GM12878 (cell line): ENCODE measurements around the gene SH2B3. TPM values are rescaled to one million over a fixed set of nuclear protein-coding genes. Genes with fewer than 3 reads are reported as not detected.

Source experiments
- ATAC-seq: fragments of 200-7000 bp; cut with Tn5 transposase; 3 replicates; pipeline ENCODE4 v1.9.1; 2020; ENCODE audit warnings: mild to moderate bottlenecking, moderate library complexity
- BruUV-seq: library from RNA; stranded (reverse); fragments of 400-500 nt; replicated peaks from 2 replicates; lab custom pipeline; 2021; lab: Mats Ljungman, UMichigan
- CTCF ChIA-PET: fragments of 300-600 bp; sonication (Branson Sonifier 250); formaldehyde crosslinking; extraction: SDS; loops from one replicate; lab custom pipeline; 2021; ENCODE audit warnings: inconsistent platforms; lab: Yijun Ruan, JAX
- POLR2A ChIA-PET: fragments of 350-600 bp; formaldehyde crosslinking; extraction: SDS; loops from one replicate; lab custom pipeline; 2021; ENCODE audit warnings: inconsistent platforms; lab: Charles Lee
- RAD21 ChIA-PET: fragments of 300-600 bp; sonication (Branson Sonifier 250); formaldehyde crosslinking; loops from one replicate; lab custom pipeline; 2023; ENCODE audit warnings: antibody characterized with exemption; ENCODE audit not compliant: unreplicated experiment; lab: Charles Lee
- SMC1A ChIA-PET: fragments of 300-600 bp; sonication (Branson Sonifier 250); formaldehyde crosslinking; loops from one replicate; lab custom pipeline; 2023; ENCODE audit not compliant: unreplicated experiment, uncharacterized antibody; lab: Charles Lee
- DNase-seq: peaks from one replicate; pipeline ENCODE4 v3.0.0-alpha.2; 2011; ENCODE audit warnings: low read depth, low spot score
- FAIRE-seq: peaks from 3 replicates; lab custom pipeline; 2011; peaks lifted over from hg19 to GRCh38; lab: Jason Lieb, UNC
- H2AFZ ChIP-seq: 2 replicates; pipeline ENCODE4 v1.6.0; 2011; ENCODE audit warnings: low read depth, low read length, control low read depth; ENCODE audit not compliant: control insufficient read depth
- H3K27ac ChIP-seq: 2 replicates; pipeline ENCODE4 v1.5.1; 2011; ENCODE audit warnings: control low read depth; ENCODE audit not compliant: control insufficient read depth, insufficient read depth
- H3K27me3 ChIP-seq, 2 experiments: replicated peaks in 1 of 2; 2 replicates each; pipeline versions ENCODE4 v1.6.0 to v1.6.1; 2011; ENCODE audit warnings: low read length in 1 of 2; ENCODE audit not compliant: control insufficient read depth in 2 of 2, insufficient read depth in 2 of 2
- H3K36me3 ChIP-seq, 2 experiments: 2 replicates each; pipeline ENCODE4 v1.5.1; 2011; ENCODE audit warnings: low read length in 1 of 2; ENCODE audit not compliant: control insufficient read depth in 2 of 2, insufficient read depth in 2 of 2
- H3K4me1 ChIP-seq: 2 replicates; pipeline ENCODE4 v1.6.1; 2011; ENCODE audit warnings: mild to moderate bottlenecking, low read length, moderate library complexity, mixed read lengths; ENCODE audit not compliant: control insufficient read depth, insufficient read depth
- H3K4me2 ChIP-seq: 2 replicates; pipeline ENCODE4 v1.6.0; 2011; ENCODE audit warnings: control low read depth; ENCODE audit not compliant: control insufficient read depth, insufficient read depth
- H3K4me3 ChIP-seq: fragments of 200-600 bp; sonication (generic); 2 replicates; pipeline ENCODE4 v1.5.1; 2016
- H3K79me2 ChIP-seq: 2 replicates; pipeline ENCODE4 v1.6.0; 2011; ENCODE audit warnings: low read length; ENCODE audit not compliant: control insufficient read depth, insufficient read depth
- H3K9ac ChIP-seq: 2 replicates; pipeline ENCODE4 v1.8.0; 2011; ENCODE audit warnings: low read length, control low read depth, mixed read lengths; ENCODE audit not compliant: control insufficient read depth, insufficient read depth
- H3K9me3 ChIP-seq: replicated peaks from 3 replicates; pipeline ENCODE4 v1.5.1; 2011; ENCODE audit warnings: mild to moderate bottlenecking, low read length; ENCODE audit not compliant: control insufficient read depth, insufficient read depth
- H4K20me1 ChIP-seq: 2 replicates; pipeline ENCODE4 v1.6.0; 2011; ENCODE audit not compliant: control insufficient read depth, insufficient read depth
- E4F1 ChIP-seq: fragments of 450-650 bp; IDR thresholded peaks from 2 replicates; pipeline ENCODE4 v1.6.1; 2018; ENCODE audit warnings: borderline replicate concordance, mild to moderate bottlenecking; ENCODE audit not compliant: partially characterized antibody
- IRF4 ChIP-seq: IDR thresholded peaks from 2 replicates; pipeline ENCODE4 v1.6.1; 2011; ENCODE audit warnings: low read depth, low read length
- SRF ChIP-seq, 2 experiments: IDR thresholded peaks; 2 replicates each; pipeline ENCODE4 v1.6.1; 2011; ENCODE audit warnings: low read depth in 2 of 2, low read length in 2 of 2, mild to moderate bottlenecking in 1 of 2, moderate library complexity in 1 of 2
- ZNF274 ChIP-seq: IDR thresholded peaks from one replicate; pipeline ENCODE4 v1.8.0; 2011; ENCODE audit not compliant: insufficient read length, insufficient read depth
- WGBS: methylation state at CpG from one replicate; pipeline ENCODE4 v1.1.6; 2016; ENCODE audit warnings: low lambda C conversion rate; ENCODE audit not compliant: insufficient replicate concordance, insufficient coverage; ENCODE audit errors: missing lambda C conversion rate; 5-methylcytosine and 5-hydroxymethylcytosine counted together
- in situ Hi-C: fragments of 300-500 bp; cut with MboI; formaldehyde crosslinking; loops from 9 replicates; pipeline ENCODE4 v1.14.3; 2018; ENCODE audit warnings: mixed read lengths
- intact Hi-C: fragments of 100-400 bp; cut with micrococcal nuclease; formaldehyde crosslinking; loops from one replicate; pipeline ENCODE4 v1.14.2; 2022; ENCODE audit not compliant: unreplicated experiment
- polyA plus RNA-seq, 11 experiments: library from polyadenylated mRNA; depleted of rRNA in 4 of 11; unstranded in 6 of 11; stranded (reverse) in 5 of 11; fragments of >200 nt; fragmentation: Nextera tagmentation in 4 of 11; fragmentation: Illumina TruSeq in 1 of 11; extraction: Ambion mirVana in 4 of 11; extraction: Trizol in 1 of 11; gene quantifications; 1 replicate in 1 of 11; 2 replicates in 10 of 11; pipeline versions ENCODE4 v1.2.1 to v1.2.3, GENCODE V29; 2011 to 2016; ENCODE audit warnings: inconsistent platforms in 2 of 11, missing spikeins in 2 of 11, low read depth in 1 of 11
- total RNA-seq, 4 experiments: library from RNA; depleted of rRNA in 3 of 4; stranded (reverse); fragments of >200 nt in 3 of 4; fragmentation: Illumina TruSeq in 1 of 4; extraction: Trizol in 1 of 4; gene quantifications; 2 replicates each; pipeline versions ENCODE4 v1.2.1 to v1.2.3, GENCODE V29; 2013 to 2021

SH2B3 gene
- total and polyA plus RNA-seq, 10 of the 15 experiments (the other 5 are each of a cell fraction or from before 2014, with no cell fraction given): 5.8 to 46.4 (median 23.3) TPM

GRCh38 chr12:111440152-111440551, 34.4 kb downstream of the SH2B3 start:
- H3K79me2 ChIP-seq: peaks cover 88% of the 10 kb centered on the region

GRCh38 chr12:111440631-111441030, 34.9 kb downstream of the SH2B3 start:
- Histone ChIP-seq H3K4me3 (no peak overlapping the region), H2AFZ (no peak overlapping the region), H3K79me2 (peaks cover 88% of the 10 kb centered on the region), H3K27me3 (no peaks in the 10 kb centered on the region), H3K4me1 (peaks cover 91% of the 10 kb centered on the region), H4K20me1 (0 out of 2 replicates have a peak, but pooled peaks cover 2% of the 10 kb centered on the region), H3K9ac (no peak overlapping the region), H3K27ac (peak overlapping the region; percentile 33), H3K36me3 (peaks cover 20 to 36% of the 10 kb centered on the region in 2 experiments), H3K4me2 (no peak overlapping the region), H3K9me3 (no peaks in the 10 kb centered on the region)
- no peak for ATAC-seq
- ChIA-PET RAD21 (interaction anchor here (1.3 to 22.6 kb wide), 2 partner anchors 11 to 36 kb away, joined by 3 to 804 read pairs; partner anchors contain the start of gene SH2B3), POLR2A (interaction anchor here (2.6 to 7.1 kb wide), 4 partner anchors 10 to 37 kb away, joined by 15 to 71 read pairs (median 50); partner anchors contain the start of gene SH2B3), SMC1A (interaction anchor here (1.0 to 7.8 kb wide), 4 partner anchors 8 to 42 kb away, joined by 4 to 104 read pairs (median 38); partner anchors contain the start of gene SH2B3), CTCF (interaction anchor here (13.0 to 27.3 kb wide), 2 partner anchors 13 to 38 kb away, joined by 160 to 1117 read pairs; partner anchors contain the start of gene SH2B3)
- TF ChIP-seq IRF4 (no peak), E4F1 (no peak)
- DNase-seq: no peak
- intact Hi-C loops (no loop called here), in situ Hi-C loops (loop anchor here (25.0 kb wide), 1 partner anchor 1772 kb away; the partner anchor contains the start of gene TPCN1)
- WGBS: 90% methylated on average over 3 of the region's 3 CpGs
- FAIRE-seq: no peak
- BruUV-seq: no TSS peak

More at GRCh38 chr12:111440152-111440551, 34.4 kb downstream of the SH2B3 start:
- Histone ChIP-seq H3K9me3 (no peaks in the 10 kb centered on the region), H3K4me3 (no peak overlapping the region), H2AFZ (no peak overlapping the region), H3K36me3 (peaks cover 20 to 32% of the 10 kb centered on the region in 2 experiments), H3K4me2 (no peak overlapping the region), H3K9ac (no peak overlapping the region), H4K20me1 (0 out of 2 replicates have a peak, but pooled peaks cover 2% of the 10 kb centered on the region), H3K4me1 (peaks cover 91% of the 10 kb centered on the region), H3K27me3 (no peaks in the 10 kb centered on the region), H3K27ac (no peak overlapping the region)
- TF ChIP-seq ZNF274: no peak
- 0 out of 4 replicates have a peak, but pooled peaks of 1 of the 2 experiments have one; percentile 2 for TF ChIP-seq SRF (IDR thresholded peaks at IDR 0.05; ENCODE audit: low read depth in 2 of 2, low read length in 2 of 2)
- FAIRE-seq (no peak), ATAC-seq (no peak), DNase-seq (no peak)
- WGBS: 88% methylated on average over 8 of the region's 8 CpGs
- CTCF ChIA-PET: interaction anchor here (3.6 to 27.3 kb wide), 3 partner anchors 11 to 37 kb away, joined by 21 to 1117 read pairs (median 160); partner anchors contain the start of gene SH2B3
- SMC1A ChIA-PET: interaction anchor here (1.0 to 7.8 kb wide), 3 partner anchors 9 to 42 kb away, joined by 4 to 73 read pairs (median 4); no protein-coding TSS in a partner anchor
- in situ Hi-C loops (loop anchor here (25.0 kb wide), 1 partner anchor 1772 kb away; the partner anchor contains the start of gene TPCN1), intact Hi-C loops (no loop called here)
- RAD21 ChIA-PET: interaction anchor here (1.3 to 22.6 kb wide), 2 partner anchors 12 to 36 kb away, joined by 3 to 804 read pairs; partner anchors contain the start of gene SH2B3
- POLR2A ChIA-PET: interaction anchor here (0.8 to 7.1 kb wide), 4 partner anchors 30 to 37 kb away, joined by 3 to 71 read pairs (median 27); partner anchors contain the start of gene SH2B3
- no TSS peak for BruUV-seq
